GM18526 (cell line): ENCODE measurements around the gene FOXN3.

ENCODE experiments used
- POLR2A ChIP-seq: IDR thresholded peaks from 3 replicates; pipeline ENCODE4 v1.6.1; 2011; ENCODE audit not compliant: insufficient read length; ENCODE audit errors: extremely low read depth

The FOXN3 gene

GRCh38 chr14:89330236-89331002 lies 86.6 kb downstream of the FOXN3 start:
- TF ChIP-seq POLR2A: no peak

GRCh38 chr14:89327771-89328212 lies 89.2 kb downstream of the FOXN3 start:
- TF ChIP-seq POLR2A: no peak

GRCh38 chr14:89325959-89326358 lies 91.1 kb downstream of the FOXN3 start:
- no peak for TF ChIP-seq POLR2A

GRCh38 chr14:89325299-89325883 lies 91.6 kb downstream of the FOXN3 start:
- TF ChIP-seq POLR2A: no peak

DNA sequence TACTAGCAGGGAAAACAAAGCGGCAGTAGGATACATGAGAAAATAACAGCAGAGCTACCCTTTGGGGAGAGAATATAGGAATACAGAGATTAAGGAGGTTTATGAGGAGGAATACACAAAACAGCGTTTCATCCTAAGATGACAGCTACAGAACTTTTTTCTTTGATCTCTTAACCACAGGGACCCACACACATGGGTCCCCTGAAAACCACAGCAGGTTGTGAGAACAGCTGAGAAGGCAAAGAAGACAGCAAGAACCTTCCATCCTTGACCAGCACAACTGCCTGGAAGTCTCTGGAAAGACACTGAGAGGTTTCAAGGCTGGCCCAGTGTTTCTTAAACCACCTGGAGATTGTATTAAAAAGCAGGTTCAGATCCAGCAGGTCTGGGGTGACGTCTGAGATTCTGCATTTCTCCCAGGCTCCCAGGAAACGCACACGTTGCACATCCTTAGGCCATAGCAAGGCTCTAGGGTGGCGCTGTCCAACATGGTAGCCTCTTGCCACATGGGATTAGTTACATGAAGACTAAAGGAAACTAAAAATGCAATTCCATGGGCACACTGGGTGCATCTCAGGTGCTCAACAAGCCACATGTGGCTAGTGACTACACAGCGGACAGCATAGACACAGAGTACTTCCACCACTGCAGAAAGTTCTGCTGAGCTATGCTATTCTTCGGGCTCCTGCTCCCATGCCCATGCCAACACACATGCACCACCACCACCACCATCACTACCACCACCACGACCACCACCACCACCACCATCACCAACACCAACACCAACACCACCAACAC lies 92.3 kb downstream of the FOXN3 start:
- TF ChIP-seq POLR2A: no peak

DNA sequence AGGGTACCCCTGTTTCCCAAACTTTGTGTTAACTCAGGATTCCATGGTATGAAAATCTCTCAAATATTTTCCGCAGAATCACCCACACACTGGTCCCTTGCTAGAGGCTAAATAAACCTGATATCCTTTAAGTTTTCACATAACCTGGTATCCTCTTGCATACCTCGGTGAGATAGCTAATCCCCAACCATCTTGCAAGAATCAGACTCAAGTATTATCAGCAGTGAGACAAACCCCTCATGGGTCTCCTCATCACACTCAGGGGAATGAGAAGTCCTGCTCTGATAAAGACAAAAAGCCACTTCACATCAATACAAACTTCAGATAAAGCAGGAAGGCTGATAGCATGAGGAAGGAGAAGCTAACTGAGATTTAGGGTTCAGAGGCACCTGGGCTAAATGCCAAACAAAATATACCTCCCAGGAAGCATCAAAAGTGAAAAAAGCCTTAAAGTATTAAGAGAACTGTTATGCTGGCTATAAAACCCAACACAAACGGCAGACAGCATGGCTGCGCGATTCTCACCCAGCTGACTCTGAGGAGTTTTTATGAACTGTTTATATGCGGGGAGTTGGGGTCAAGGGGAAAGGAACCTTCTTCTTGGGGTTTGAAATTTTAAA lies 96.5 kb downstream of the FOXN3 start:
- TF ChIP-seq POLR2A: no peak

- TF ChIP-seq POLR2A: no peak
These were observed 97.3 kb downstream of the FOXN3 start for GRCh38 chr14:89319687-89320086.

DNA sequence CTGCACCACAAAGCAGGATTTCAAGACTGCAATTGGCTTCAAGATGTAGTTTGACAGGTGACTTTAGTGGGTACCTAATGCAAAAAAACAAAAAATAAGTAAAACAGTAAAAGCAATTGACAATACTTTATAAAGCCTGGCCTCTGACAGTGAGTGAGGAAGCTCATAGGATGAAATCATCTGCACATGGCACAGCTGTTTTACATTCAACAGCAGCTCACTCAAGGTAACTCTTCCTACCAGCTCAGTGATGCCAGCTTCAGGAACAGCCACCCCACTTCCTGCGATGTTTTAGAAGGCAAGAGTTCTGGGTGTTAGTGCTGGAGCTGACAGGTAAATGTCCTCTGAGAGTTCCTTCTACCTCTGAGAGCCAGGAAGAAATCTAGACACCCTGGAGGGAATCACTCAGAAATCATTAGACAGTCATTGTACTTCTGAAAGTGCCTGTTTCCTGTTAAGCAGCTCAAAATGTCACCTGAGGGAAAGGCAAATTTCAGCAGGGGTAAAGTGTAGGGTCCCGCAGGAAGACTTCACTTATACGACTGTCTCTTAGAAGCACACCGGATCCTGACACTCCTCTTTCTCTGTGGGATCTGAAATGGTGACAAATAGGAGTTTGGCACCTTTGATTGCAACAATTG lies 99.9 kb downstream of the FOXN3 start:
- no peak for TF ChIP-seq POLR2A

DNA sequence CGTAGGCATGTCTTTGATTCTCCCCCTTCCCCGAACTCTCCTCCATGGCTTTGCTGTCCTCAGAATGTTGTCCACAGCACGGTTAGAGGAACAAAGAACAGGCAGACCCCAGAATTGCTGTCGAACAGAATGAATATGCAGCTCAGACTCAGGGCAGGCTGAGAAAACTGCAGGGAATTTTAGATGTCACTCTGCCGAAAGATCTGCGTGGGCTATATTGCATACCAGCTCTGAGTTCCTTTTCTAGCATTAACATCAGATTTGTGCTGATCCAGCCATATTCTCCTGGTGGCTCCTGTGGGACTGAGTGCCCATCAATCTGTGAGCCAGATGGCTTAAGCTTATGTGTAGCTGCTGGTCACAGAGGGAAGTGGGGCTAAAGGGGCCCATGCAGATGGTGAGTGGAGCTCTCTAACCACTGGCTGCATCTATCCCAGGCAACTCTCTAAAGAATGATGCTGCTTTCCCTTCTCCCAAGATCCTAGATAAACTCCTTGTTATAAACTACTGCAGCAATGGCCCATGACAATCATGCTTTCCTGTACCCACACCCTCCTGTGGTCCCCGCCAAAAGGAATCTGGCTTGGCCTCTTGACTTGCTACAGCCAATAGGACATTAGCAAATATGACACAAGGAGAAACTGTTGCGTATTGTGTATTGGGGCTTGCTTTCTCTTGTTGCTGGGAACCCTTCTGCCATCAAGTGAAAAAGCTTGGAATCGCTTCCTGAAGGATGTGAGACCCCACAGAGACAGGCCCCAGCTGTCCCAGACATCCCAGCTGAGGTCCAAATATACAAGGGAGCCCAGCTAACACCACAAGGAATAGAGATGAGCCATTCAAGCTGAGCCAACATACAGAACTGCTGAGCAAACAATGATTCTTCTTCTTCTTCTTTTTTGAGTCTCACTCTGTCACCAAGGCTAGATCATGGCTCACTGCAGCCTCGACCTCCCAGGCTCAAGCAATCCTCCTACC lies 101.3 kb downstream of the FOXN3 start:
- TF ChIP-seq POLR2A: no peak

GRCh38 chr14:89314274-89314673 lies 102.8 kb downstream of the FOXN3 start:
- TF ChIP-seq POLR2A: no peak

DNA sequence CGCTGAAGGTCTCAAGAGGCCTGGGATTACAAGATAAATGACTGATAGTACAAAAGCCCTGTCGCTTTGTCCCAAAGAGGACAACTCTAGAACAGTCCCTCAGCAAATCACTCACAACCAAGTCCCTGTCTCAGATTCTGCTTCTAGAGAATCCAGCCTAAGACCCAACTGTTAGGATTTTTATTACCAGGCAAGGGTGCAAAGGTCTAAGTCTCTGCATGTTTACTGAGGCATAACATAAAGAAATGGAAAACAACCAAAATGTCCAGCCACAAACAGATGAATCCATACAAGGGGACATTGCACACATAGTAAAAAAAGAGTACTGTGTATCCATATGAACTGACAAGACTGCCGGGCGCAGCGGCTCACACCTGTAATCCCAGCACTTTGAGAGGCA lies 104.1 kb downstream of the FOXN3 start:
- TF ChIP-seq POLR2A: no peak

DNA sequence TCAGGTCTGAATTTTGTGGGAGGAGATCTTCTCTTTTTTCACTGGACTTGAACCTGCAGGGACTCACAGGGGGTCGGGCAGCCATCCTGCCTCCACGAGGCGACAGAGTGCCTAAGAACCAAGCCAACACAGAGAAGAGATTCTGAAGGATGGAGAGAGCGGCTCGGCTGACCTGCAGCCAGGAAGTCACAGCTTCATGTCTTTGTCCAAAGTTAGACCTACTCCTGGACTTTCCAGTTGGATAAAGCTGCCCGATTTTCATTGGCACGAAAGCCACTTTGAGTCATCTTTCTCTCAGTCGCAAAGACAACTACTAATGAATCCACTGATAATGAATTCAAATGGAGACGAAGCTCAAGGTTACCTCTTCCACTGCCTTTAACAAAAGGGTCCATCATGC lies 106.8 kb downstream of the FOXN3 start:
- TF ChIP-seq POLR2A: no peak

DNA sequence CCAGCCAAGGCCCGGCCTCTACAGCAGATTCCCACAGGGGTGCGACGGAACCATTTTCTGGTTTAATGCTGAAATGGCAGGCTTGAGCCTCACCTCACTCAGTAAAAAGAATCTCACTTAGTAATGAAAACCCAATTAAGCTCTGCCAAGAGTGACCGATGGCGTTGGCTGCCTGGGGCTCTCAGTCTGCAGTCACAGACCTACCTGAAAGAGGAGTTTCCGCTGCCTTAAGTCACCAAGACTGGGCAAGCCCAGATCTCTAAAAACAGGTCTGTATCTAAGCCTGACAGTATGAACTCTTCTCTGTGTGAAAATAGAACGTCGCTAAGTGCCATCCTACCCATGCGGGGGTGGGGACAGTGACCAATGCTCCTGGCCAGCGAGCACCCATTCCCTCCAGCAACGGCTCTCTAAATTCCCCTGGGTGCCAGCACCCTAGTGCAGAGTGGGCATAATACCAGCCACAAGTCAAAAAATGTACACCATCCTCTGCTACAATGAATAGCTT lies 107.3 kb downstream of the FOXN3 start:
- TF ChIP-seq POLR2A: no peak
